A549 (cell line): Measurements from ENCODE around the gene MRTFB. TPM values are rescaled to one million over a fixed set of nuclear protein-coding genes. Genes with fewer than 3 reads are reported as not detected.

ENCODE experiments used
- ATAC-seq, 2 experiments: fragments of 200-7000 bp in 1 of 2; fragments of >200 bp in 1 of 2; cut with Nextera tagmentation in 1 of 2; cut with Tn5 transposase in 1 of 2; 3 replicates each; pipeline versions ENCODE4 v1.8.0 to v1.9.1; 2018 to 2020; ENCODE audit warnings: mild to moderate bottlenecking in 1 of 2, moderate library complexity in 1 of 2
- CTCF ChIA-PET: fragments of 300-600 bp; sonication (Branson Sonifier 250); formaldehyde crosslinking; extraction: SDS; loops from one replicate; lab custom pipeline; 2021; ENCODE audit warnings: antibody characterized with exemption, inconsistent platforms; lab: Yijun Ruan, JAX
- POLR2A ChIA-PET: fragments of 350-600 bp; formaldehyde crosslinking; extraction: SDS; loops from one replicate; lab custom pipeline; 2021; ENCODE audit warnings: antibody characterized with exemption, inconsistent platforms; lab: Yijun Ruan, JAX
- DNase-seq, 2 experiments: peaks; one replicate each; pipeline versions ENCODE4 v3.0.0 to v3.0.0-alpha.2; 2011 to 2016; ENCODE audit warnings: low read depth in 1 of 2, low spot score in 1 of 2
- FAIRE-seq: peaks from 2 replicates; lab custom pipeline; 2011; peaks lifted over from hg19 to GRCh38; lab: Jason Lieb, UNC
- H3K27ac ChIP-seq, 2 experiments: fragments of >200 bp; sonication (Bioruptor Twin); formaldehyde crosslinking; 3 replicates each; pipeline ENCODE4 v1.5.1; 2016 to 2017
- H3K4me1 ChIP-seq: fragments of >200 bp; sonication (Bioruptor Twin); formaldehyde crosslinking; 3 replicates; pipeline ENCODE4 v1.6.1; 2016
- H3K4me2 ChIP-seq: fragments of >200 bp; sonication (Bioruptor Twin); formaldehyde crosslinking; 3 replicates; pipeline ENCODE4 v1.6.1; 2016
- H3K4me3 ChIP-seq: fragments of >200 bp; sonication (Bioruptor Twin); formaldehyde crosslinking; 3 replicates; pipeline ENCODE4 v1.5.1; 2016
- H3K9me3 ChIP-seq: fragments of >200 bp; sonication (Bioruptor Twin); formaldehyde crosslinking; 3 replicates; pipeline ENCODE4 v1.6.1; 2016
- CBX8 ChIP-seq: fragments of 200-600 bp; sonication (generic); IDR thresholded peaks from 2 replicates; pipeline ENCODE4 v1.6.1; 2016
- CHD4 ChIP-seq: fragments of 200-600 bp; sonication (generic); IDR thresholded peaks from 2 replicates; pipeline ENCODE4 v1.6.1; 2016; ENCODE audit warnings: antibody characterized with exemption, mild to moderate bottlenecking, borderline replicate concordance
- FOSB ChIP-seq: fragments of 250-450 bp; sonication (Bioruptor Pico); IDR thresholded peaks from 2 replicates; pipeline ENCODE4 v1.5.0; 2020; ENCODE audit warnings: mild to moderate bottlenecking, moderate library complexity
- FOSL2 ChIP-seq, 2 experiments: fragments of 450-650 bp in 1 of 2; fragments of >200 bp in 1 of 2; sonication (Bioruptor Twin) in 1 of 2; formaldehyde crosslinking; IDR thresholded peaks; 2 replicates each; pipeline versions ENCODE4 v1.5.0 to v1.6.1; 2016 to 2020; ENCODE audit warnings: mild to moderate bottlenecking in 1 of 2, moderate library complexity in 1 of 2
- FOXS1 ChIP-seq: fragments of 250-450 bp; sonication (Bioruptor Pico); IDR thresholded peaks from 2 replicates; pipeline ENCODE4 v1.5.0; 2020; ENCODE audit warnings: mild to moderate bottlenecking, moderate library complexity
- HOXA7 ChIP-seq: fragments of 250-450 bp; sonication (Bioruptor Pico); IDR thresholded peaks from 2 replicates; pipeline ENCODE4 v1.5.0; 2020; ENCODE audit warnings: mild to moderate bottlenecking, moderate library complexity
- MAFK ChIP-seq: fragments of 450-650 bp; IDR thresholded peaks from 2 replicates; pipeline ENCODE4 v1.6.1; 2014; ENCODE audit not compliant: partially characterized antibody
- NR3C1 ChIP-seq: fragments of >200 bp; sonication (Bioruptor Twin); formaldehyde crosslinking; IDR thresholded peaks from 3 replicates; pipeline ENCODE4 v1.6.1; 2017
- POLR2A ChIP-seq: IDR thresholded peaks from 2 replicates; pipeline ENCODE4 v1.6.1; 2012; ENCODE audit warnings: mild to moderate bottlenecking, low read length
- RAD21 ChIP-seq, 2 experiments: fragments of >200 bp in 1 of 2; sonication (Bioruptor Twin) in 1 of 2; formaldehyde crosslinking in 1 of 2; IDR thresholded peaks in 1 of 2; conservative IDR thresholded peaks in 1 of 2; 2 replicates in 1 of 2; 3 replicates in 1 of 2; pipeline ENCODE4 v1.6.1; 2012 to 2018; ENCODE audit warnings: inconsistent platforms in 1 of 2
- RCOR1 ChIP-seq: fragments of 150-350 bp; IDR thresholded peaks from 2 replicates; pipeline ENCODE4 v1.6.1; 2014; ENCODE audit warnings: antibody characterized with exemption, low read length, low read depth
- RFX5 ChIP-seq: fragments of 450-650 bp; IDR thresholded peaks from 2 replicates; pipeline ENCODE4 v1.7.1; 2014; ENCODE audit warnings: antibody characterized with exemption, mild to moderate bottlenecking, moderate library complexity
- ZFP36 ChIP-seq: fragments of 450-650 bp; IDR thresholded peaks from 2 replicates; pipeline ENCODE4 v1.6.1; 2014; ENCODE audit warnings: borderline replicate concordance; ENCODE audit not compliant: partially characterized antibody
- whole genome bisulfite sequencing: methylation state at CpG from one replicate; pipeline ENCODE4 v1.1.6; 2017; ENCODE audit errors: missing lambda C conversion rate; 5-methylcytosine and 5-hydroxymethylcytosine counted together
- polyA plus RNA-seq, 4 experiments: library from polyadenylated mRNA; depleted of rRNA in 3 of 4; stranded (reverse); fragments of >200 nt; fragmentation: RNase III in 1 of 4; extraction: RNeasy Plus Mini Kit Qiagen cat#74134 plus additional on column Dnase treatment in 1 of 4; gene quantifications; 2 replicates in 3 of 4; 3 replicates in 1 of 4; pipeline ENCODE4 v1.2.3, GENCODE V29; 2011 to 2017
- TF ChIP-seq, protein P1 (sequence below): fragments of 200-600 bp; sonication (generic); IDR thresholded peaks from 2 replicates; pipeline ENCODE4 v1.6.1; 2016; ENCODE audit warnings: antibody characterized with exemption, mild to moderate bottlenecking, moderate library complexity
- TF ChIP-seq, protein P2 (sequence below): fragments of 150-350 bp; IDR thresholded peaks from 2 replicates; pipeline ENCODE4 v1.6.1; 2014; ENCODE audit warnings: low read depth, mild to moderate bottlenecking, low read length
- TF ChIP-seq, protein P3 (sequence below): IDR thresholded peaks from 2 replicates; pipeline ENCODE4 v1.6.1; 2012

The MRTFB gene
- polyA plus RNA-seq, 2 of the 4 experiments (the other 2 are of a cell fraction) = 13.7 to 24.2 TPM

DNA sequence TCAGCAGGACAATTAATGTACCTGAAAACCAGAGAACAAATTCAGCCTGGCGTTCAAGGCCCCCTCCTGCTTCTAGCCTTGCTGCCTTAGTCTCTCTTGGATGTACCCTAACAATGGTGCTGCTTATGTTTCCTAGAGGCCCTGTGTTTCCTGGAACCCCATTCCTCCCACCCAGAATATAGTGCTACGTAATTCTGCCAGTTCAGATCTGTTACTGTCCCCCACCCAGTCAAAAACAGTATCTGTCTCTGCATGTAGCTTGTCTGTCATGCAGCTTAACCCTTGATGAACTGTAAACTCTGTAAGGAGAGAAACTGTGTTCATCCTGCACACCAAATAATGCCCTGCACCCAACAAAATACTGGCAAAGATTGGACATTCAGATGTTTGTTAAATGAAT lies 6.8 kb downstream of the MRTFB start:
- ChIA-PET POLR2A (no interaction called here), CTCF (interaction anchor here (0.6 kb wide), 1 partner anchor 512 kb away, joined by 3 read pairs; no protein-coding TSS in a partner anchor)
- 89% methylated on average over 2 of the region's 2 CpGs for WGBS
- DNase-seq (no peak), ATAC-seq (no peak), FAIRE-seq (no peak)
- H3K4me1 ChIP-seq = peaks cover 22% of the 10 kb centered on the region; the same call in 2 of the 3 replicates
- H3K27ac ChIP-seq = no peak overlapping the region
- H3K9me3 ChIP-seq = no peaks in the 10 kb centered on the region
- H3K4me3 ChIP-seq = no peak overlapping the region
- H3K4me2 ChIP-seq = no peak overlapping the region
- no peak for TF ChIP-seq ZFP36
- TF ChIP-seq, protein P1, sequence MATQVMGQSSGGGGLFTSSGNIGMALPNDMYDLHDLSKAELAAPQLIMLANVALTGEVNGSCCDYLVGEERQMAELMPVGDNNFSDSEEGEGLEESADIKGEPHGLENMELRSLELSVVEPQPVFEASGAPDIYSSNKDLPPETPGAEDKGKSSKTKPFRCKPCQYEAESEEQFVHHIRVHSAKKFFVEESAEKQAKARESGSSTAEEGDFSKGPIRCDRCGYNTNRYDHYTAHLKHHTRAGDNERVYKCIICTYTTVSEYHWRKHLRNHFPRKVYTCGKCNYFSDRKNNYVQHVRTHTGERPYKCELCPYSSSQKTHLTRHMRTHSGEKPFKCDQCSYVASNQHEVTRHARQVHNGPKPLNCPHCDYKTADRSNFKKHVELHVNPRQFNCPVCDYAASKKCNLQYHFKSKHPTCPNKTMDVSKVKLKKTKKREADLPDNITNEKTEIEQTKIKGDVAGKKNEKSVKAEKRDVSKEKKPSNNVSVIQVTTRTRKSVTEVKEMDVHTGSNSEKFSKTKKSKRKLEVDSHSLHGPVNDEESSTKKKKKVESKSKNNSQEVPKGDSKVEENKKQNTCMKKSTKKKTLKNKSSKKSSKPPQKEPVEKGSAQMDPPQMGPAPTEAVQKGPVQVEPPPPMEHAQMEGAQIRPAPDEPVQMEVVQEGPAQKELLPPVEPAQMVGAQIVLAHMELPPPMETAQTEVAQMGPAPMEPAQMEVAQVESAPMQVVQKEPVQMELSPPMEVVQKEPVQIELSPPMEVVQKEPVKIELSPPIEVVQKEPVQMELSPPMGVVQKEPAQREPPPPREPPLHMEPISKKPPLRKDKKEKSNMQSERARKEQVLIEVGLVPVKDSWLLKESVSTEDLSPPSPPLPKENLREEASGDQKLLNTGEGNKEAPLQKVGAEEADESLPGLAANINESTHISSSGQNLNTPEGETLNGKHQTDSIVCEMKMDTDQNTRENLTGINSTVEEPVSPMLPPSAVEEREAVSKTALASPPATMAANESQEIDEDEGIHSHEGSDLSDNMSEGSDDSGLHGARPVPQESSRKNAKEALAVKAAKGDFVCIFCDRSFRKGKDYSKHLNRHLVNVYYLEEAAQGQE = no peak
- TF ChIP-seq CHD4 = no peak
- TF ChIP-seq FOSL2 (IDR thresholded peaks at IDR 0.05) = no peak
- no peak for TF ChIP-seq FOSL2 (CRISPR knock-in tag; IDR thresholded peaks at IDR 0.05)
- no peak for TF ChIP-seq RCOR1
- no peak for TF ChIP-seq CBX8
- TF ChIP-seq, protein P2, sequence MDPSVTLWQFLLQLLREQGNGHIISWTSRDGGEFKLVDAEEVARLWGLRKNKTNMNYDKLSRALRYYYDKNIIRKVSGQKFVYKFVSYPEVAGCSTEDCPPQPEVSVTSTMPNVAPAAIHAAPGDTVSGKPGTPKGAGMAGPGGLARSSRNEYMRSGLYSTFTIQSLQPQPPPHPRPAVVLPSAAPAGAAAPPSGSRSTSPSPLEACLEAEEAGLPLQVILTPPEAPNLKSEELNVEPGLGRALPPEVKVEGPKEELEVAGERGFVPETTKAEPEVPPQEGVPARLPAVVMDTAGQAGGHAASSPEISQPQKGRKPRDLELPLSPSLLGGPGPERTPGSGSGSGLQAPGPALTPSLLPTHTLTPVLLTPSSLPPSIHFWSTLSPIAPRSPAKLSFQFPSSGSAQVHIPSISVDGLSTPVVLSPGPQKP = no peak
- TF ChIP-seq FOXS1 (CRISPR knock-in tag) = no peak
- no peak for TF ChIP-seq RFX5
- no peak for TF ChIP-seq HOXA7 (CRISPR knock-in tag)
- no peak for TF ChIP-seq RAD21 (conservative IDR thresholded peaks at IDR 0.05 in 1 of 2, IDR thresholded peaks at IDR 0.05 in 1 of 2)
- TF ChIP-seq NR3C1 = no peak

DNA sequence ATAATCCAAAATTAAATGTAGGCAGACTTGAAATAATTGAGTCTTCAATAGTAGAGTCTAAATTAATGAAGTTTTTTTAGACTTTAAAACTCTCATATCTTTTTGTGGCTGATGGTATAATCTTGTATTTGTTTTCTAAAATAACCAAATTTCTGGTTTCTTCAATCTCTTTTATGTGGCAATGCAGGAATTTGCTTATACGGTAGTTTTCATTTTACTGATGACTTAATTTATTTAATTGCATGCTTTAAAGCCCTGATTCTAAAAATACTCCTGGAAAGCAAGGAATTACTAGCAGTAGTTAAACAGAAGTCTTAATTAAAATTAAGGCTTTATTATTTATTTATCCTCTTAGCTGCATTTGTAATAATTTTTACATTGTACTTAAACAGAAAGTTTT lies 15.4 kb downstream of the MRTFB start:
- Histone ChIP-seq H3K4me2 (no peak overlapping the region), H3K4me1 (peaks cover 9% of the 10 kb centered on the region; the same call in 2 of the 3 replicates), H3K27ac (no peak overlapping the region), H3K9me3 (no peaks in the 10 kb centered on the region), H3K4me3 (no peak overlapping the region)
- FAIRE-seq = no peak
- ChIA-PET POLR2A (no interaction called here), CTCF (interaction anchor here (1.6 kb wide), 1 partner anchor 163 kb away, joined by 4 read pairs; no protein-coding TSS in a partner anchor)
- WGBS = 88% methylated on average over 1 of the region's 1 CpG
- no peak for TF ChIP-seq FOSB (CRISPR knock-in tag)
- TF ChIP-seq POLR2A = no peak
- TF ChIP-seq MAFK = peak; percentile 47
- TF ChIP-seq, protein P3, sequence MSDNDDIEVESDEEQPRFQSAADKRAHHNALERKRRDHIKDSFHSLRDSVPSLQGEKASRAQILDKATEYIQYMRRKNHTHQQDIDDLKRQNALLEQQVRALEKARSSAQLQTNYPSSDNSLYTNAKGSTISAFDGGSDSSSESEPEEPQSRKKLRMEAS = no peak
- TF ChIP-seq, protein P1 = no peak
- ATAC-seq = no peak
- DNase-seq = no peak
